PC-3 (cell line): ENCODE data around the gene TNP2. TPM values are rescaled to one million over a fixed set of nuclear protein-coding genes. Genes with fewer than 3 reads are reported as not detected.

Experiments
- ATAC-seq: fragments of 200-7000 bp; cut with Tn5 transposase; 2 replicates; pipeline ENCODE4 v1.9.1; 2020; ENCODE audit warnings: mild to moderate bottlenecking, moderate library complexity
- BruUV-seq: library from RNA; stranded (reverse); fragments of 400-500 nt; replicated peaks from 2 replicates; lab custom pipeline; 2021; lab: Mats Ljungman, UMichigan
- CTCF ChIA-PET: fragments of 300-600 bp; sonication (Branson Sonifier 250); formaldehyde crosslinking; loops from one replicate; lab custom pipeline; 2022; ENCODE audit warnings: antibody characterized with exemption; lab: Charles Lee
- POLR2A ChIA-PET: fragments of 300-600 bp; sonication (Branson Sonifier 250); formaldehyde crosslinking; loops from one replicate; lab custom pipeline; 2022; ENCODE audit warnings: antibody characterized with exemption; ENCODE audit not compliant: unreplicated experiment; lab: Charles Lee
- DNase-seq: peaks from one replicate; pipeline ENCODE4 v3.0.0-alpha.2; 2015
- H2AFZ ChIP-seq: fragments of 300-600 bp; sonication (generic); 2 replicates; pipeline ENCODE4 v1.6.0; 2016; ENCODE audit warnings: antibody characterized with exemption, low read length
- H3F3A ChIP-seq: fragments of 300-600 bp; sonication (generic); one replicate; pipeline ENCODE4 v1.6.0; 2017; ENCODE audit warnings: antibody characterized with exemption, low read length, control low read depth, mild to moderate bottlenecking; ENCODE audit not compliant: unreplicated experiment
- H3K27ac ChIP-seq: fragments of 300-600 bp; sonication (generic); 2 replicates; pipeline ENCODE4 v1.5.1; 2016; ENCODE audit warnings: mild to moderate bottlenecking, low read length
- H3K27me3 ChIP-seq: fragments of 300-600 bp; sonication (generic); 2 replicates; pipeline ENCODE4 v1.6.1; 2016; ENCODE audit warnings: low read length, mixed read lengths
- H3K36me3 ChIP-seq: fragments of 300-600 bp; sonication (generic); 2 replicates; pipeline ENCODE4 v1.6.1; 2016; ENCODE audit warnings: low read depth, mixed run types, low read length, mixed read lengths
- H3K4me1 ChIP-seq: fragments of 300-600 bp; sonication (generic); 2 replicates; pipeline ENCODE4 v1.5.1; 2016; ENCODE audit warnings: low read length; ENCODE audit not compliant: insufficient read depth
- H3K4me2 ChIP-seq: fragments of 300-600 bp; sonication (generic); 2 replicates; pipeline ENCODE4 v1.6.0; 2016; ENCODE audit warnings: low read length
- H3K4me3 ChIP-seq: fragments of 300-600 bp; sonication (generic); 2 replicates; pipeline ENCODE4 v1.5.1; 2016; ENCODE audit warnings: mild to moderate bottlenecking, low read length, mixed read lengths
- H3K79me2 ChIP-seq: fragments of 300-600 bp; sonication (generic); 2 replicates; pipeline ENCODE4 v1.6.1; 2017; ENCODE audit warnings: low read length, mixed read lengths
- H3K9ac ChIP-seq: fragments of 300-600 bp; sonication (generic); 2 replicates; pipeline ENCODE4 v1.6.0; 2016; ENCODE audit warnings: mild to moderate bottlenecking, low read length
- H3K9me2 ChIP-seq: fragments of 300-600 bp; sonication (generic); replicated peaks from 2 replicates; pipeline ENCODE4 v1.6.1; 2016; ENCODE audit warnings: mixed run types, low read length, mixed read lengths
- H3K9me3 ChIP-seq: fragments of 300-600 bp; sonication (generic); 2 replicates; pipeline ENCODE4 v1.6.1; 2016; ENCODE audit warnings: low read length, mixed read lengths
- H4K20me1 ChIP-seq: fragments of 300-600 bp; sonication (generic); 2 replicates; pipeline ENCODE4 v1.6.1; 2016; ENCODE audit warnings: low read length, mixed read lengths
- EZH2 ChIP-seq: fragments of 300-600 bp; sonication (generic); IDR thresholded peaks from one replicate; pipeline ENCODE4 v1.6.1; 2017; ENCODE audit warnings: antibody characterized with exemption, mild to moderate bottlenecking, low read length; ENCODE audit not compliant: unreplicated experiment
- EZH2phosphoT487 ChIP-seq: fragments of 300-600 bp; sonication (generic); IDR thresholded peaks from 2 replicates; pipeline ENCODE4 v1.6.1; 2018; ENCODE audit warnings: mild to moderate bottlenecking, antibody characterized with exemption, low read length, borderline replicate concordance
- intact Hi-C: fragments of 100-400 bp; cut with micrococcal nuclease; formaldehyde crosslinking; loops from 2 replicates; pipeline ENCODE4 v1.9.0; 2023
- total RNA-seq: library from RNA; depleted of rRNA; stranded (reverse); fragments of >200 nt; gene quantifications from 2 replicates; pipeline ENCODE4 v1.2.3, GENCODE V29; 2014
- TF ChIP-seq, protein P1 (sequence below): fragments of 300-600 bp; sonication (generic); conservative IDR thresholded peaks from 2 replicates; pipeline ENCODE4 v1.5.1; 2017; ENCODE audit warnings: antibody characterized with exemption, low read depth, mild to moderate bottlenecking, low read length

The TNP2 gene
- total RNA-seq, 1 experiment from 2014 or later = not detected

GRCh38 chr16:11276896-11277593 lies 7.9 kb upstream of the TNP2 start:
- intact Hi-C loops = no loop called here
- no peaks in the 10 kb centered on the region for H3K27me3 ChIP-seq
- H3K4me2 ChIP-seq = no peak overlapping the region
- H3K4me3 ChIP-seq = no peak overlapping the region
- H3F3A ChIP-seq = no peaks in the 10 kb centered on the region
- H3K9me2 ChIP-seq = no peaks in the 10 kb centered on the region
- H3K79me2 ChIP-seq = no peaks in the 10 kb centered on the region
- TF ChIP-seq EZH2phosphoT487 (no peak), EZH2 (no peak)
- TF ChIP-seq, protein P1, sequence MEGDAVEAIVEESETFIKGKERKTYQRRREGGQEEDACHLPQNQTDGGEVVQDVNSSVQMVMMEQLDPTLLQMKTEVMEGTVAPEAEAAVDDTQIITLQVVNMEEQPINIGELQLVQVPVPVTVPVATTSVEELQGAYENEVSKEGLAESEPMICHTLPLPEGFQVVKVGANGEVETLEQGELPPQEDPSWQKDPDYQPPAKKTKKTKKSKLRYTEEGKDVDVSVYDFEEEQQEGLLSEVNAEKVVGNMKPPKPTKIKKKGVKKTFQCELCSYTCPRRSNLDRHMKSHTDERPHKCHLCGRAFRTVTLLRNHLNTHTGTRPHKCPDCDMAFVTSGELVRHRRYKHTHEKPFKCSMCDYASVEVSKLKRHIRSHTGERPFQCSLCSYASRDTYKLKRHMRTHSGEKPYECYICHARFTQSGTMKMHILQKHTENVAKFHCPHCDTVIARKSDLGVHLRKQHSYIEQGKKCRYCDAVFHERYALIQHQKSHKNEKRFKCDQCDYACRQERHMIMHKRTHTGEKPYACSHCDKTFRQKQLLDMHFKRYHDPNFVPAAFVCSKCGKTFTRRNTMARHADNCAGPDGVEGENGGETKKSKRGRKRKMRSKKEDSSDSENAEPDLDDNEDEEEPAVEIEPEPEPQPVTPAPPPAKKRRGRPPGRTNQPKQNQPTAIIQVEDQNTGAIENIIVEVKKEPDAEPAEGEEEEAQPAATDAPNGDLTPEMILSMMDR = no peak
- ChIA-PET POLR2A (no interaction called here), CTCF (no interaction called here)
- H3K27ac ChIP-seq = no peak overlapping the region
- no peaks in the 10 kb centered on the region for H4K20me1 ChIP-seq
- H3K9ac ChIP-seq = no peak overlapping the region
- no peak for ATAC-seq
- H2AFZ ChIP-seq = no peak overlapping the region
- DNase-seq = no peak
- H3K36me3 ChIP-seq = no peaks in the 10 kb centered on the region
- BruUV-seq = no TSS peak
- no peaks in the 10 kb centered on the region for H3K9me3 ChIP-seq
- H3K4me1 ChIP-seq = no peaks in the 10 kb centered on the region

- no peak within 1 kb of the TSS for H3K27ac ChIP-seq
- H3K9me3 ChIP-seq = no peaks in the 10 kb centered on the region
- no peak within 1 kb of the TSS for H2AFZ ChIP-seq
- no peaks in the 10 kb centered on the region for H3K9me2 ChIP-seq
- intact Hi-C loops = no loop called here
- H3K9ac ChIP-seq = no peak within 1 kb of the TSS
- H3K4me2 ChIP-seq = no peak within 1 kb of the TSS
- ChIA-PET CTCF (no interaction called here), POLR2A (no interaction called here)
- no peaks in the 10 kb centered on the region for H4K20me1 ChIP-seq
- no peak within 1 kb of the TSS for H3K4me3 ChIP-seq
- no peaks in the 10 kb centered on the region for H3K36me3 ChIP-seq
- no peaks in the 10 kb centered on the region for H3K4me1 ChIP-seq
- TF ChIP-seq, protein P1 = no peak
- TF ChIP-seq EZH2 = no peak
- TF ChIP-seq EZH2phosphoT487 = no peak
- H3K79me2 ChIP-seq = no peaks in the 10 kb centered on the region
- no peaks in the 10 kb centered on the region for H3K27me3 ChIP-seq
- BruUV-seq = no TSS peak
- DNase-seq (no peak), ATAC-seq (no peak)
- no peaks in the 10 kb centered on the region for H3F3A ChIP-seq
Measured at GRCh38 chr16:11276143-11276895, 7.2 kb upstream of the TNP2 start, which contains the start of gene PRM2. PRM2 (minus strand) TSS chr16:11276480; CDS start chr16:11276370, 110 bp downstream.

- POLR2A ChIA-PET = no interaction called here
- no peaks in the 10 kb centered on the region for H3K27me3 ChIP-seq
Measured at GRCh38 chr16:11274964-11275363, 5.8 kb upstream of the TNP2 start.

More at GRCh38 chr16:11274964-11275363, 5.8 kb upstream of the TNP2 start:
- H3K36me3 ChIP-seq = no peaks in the 10 kb centered on the region
- TF ChIP-seq, protein P1 = no peak
- TF ChIP-seq EZH2phosphoT487 = no peak
- no peak for TF ChIP-seq EZH2
- no peak for ATAC-seq
- no peak overlapping the region for H3K27ac ChIP-seq
- no peak overlapping the region for H3K4me2 ChIP-seq
- H4K20me1 ChIP-seq = no peaks in the 10 kb centered on the region
- H3F3A ChIP-seq = no peaks in the 10 kb centered on the region
- no TSS peak for BruUV-seq
- CTCF ChIA-PET = no interaction called here
- no peaks in the 10 kb centered on the region for H3K9me2 ChIP-seq
- no peak overlapping the region for H3K4me3 ChIP-seq
- no peak overlapping the region for H2AFZ ChIP-seq
- H3K4me1 ChIP-seq = no peaks in the 10 kb centered on the region
- no peaks in the 10 kb centered on the region for H3K79me2 ChIP-seq
- H3K9ac ChIP-seq = no peak overlapping the region
- no peak for DNase-seq
- H3K9me3 ChIP-seq = no peaks in the 10 kb centered on the region
- intact Hi-C loops = no loop called here
